DMS 273 treated with DMSO at 0.1 percent for 48 hours (cell line): Measurements from ENCODE around the gene TMED4.

Experiments used
- DNase-seq: peaks from one replicate; lab custom pipeline; 2025; lab: John Stamatoyannopoulos, UW

The TMED4 gene

DNA sequence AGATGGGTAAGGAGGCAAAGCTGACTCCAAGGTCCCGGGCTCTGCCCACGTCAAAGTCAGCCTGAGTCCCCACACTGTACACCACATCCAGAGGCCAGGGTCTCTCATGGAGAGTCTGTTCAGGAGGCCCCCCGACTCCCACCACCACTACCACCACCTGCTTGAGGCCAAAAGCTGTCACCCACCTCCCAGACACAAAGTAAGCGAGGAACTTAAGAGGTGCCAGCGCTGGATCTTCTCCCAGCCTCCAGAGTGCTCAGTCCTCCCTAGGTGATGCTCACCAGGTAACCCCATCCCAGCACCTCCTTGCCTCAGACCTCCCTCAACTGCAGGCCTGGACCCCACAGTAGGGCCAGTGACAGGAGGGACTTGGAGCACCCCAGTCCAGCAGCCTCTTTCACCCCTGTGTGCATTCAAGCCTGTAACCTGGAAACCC is 41.4 kb downstream of the TMED4 start:
- no peak for DNase-seq

- DNase-seq, result no peak
Measured at GRCh38 chr7:44539669-44540506, 42.1 kb downstream of the TMED4 start.

DNA sequence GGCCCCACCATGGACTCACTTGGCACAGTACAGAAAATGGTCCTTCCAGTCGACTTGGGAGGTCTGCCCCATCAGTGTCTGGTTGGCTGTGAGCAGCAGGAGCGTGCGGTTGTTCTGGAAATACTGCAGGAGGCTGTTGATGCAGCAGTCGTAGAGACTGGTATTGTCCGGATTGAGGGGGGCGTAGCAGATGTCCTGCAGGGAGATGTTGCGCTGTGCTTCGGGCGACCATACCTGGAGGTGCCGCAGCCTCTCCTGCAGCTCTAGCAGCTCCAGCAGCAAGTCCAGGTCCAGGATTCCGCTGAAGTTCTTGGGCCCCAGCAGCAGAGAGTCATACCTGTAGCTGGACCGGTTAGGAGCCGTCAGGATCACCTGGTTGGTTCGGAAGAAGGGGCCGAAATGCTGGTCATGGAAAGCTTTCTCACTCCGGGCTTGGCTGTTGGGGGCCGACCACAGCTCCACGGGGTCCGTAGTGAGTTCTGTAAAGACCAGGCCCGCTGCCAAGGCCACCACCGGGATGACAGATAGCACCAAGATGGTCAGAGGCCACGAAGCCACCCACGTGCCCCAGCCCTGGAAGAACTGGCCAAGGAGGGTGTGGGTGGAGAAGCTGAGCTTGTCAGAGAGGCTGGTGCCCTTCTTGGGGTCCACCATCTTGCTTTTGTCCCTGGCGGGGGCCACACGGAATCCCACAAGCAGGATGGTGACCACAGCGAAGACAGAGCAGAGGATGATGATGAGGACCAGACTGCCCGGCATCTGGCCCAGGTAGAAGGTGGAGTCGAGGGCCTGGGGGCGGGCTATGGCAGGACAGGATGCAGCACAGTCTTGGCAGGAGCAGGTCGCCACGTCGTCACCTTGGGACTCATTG is 43.0 kb downstream of the TMED4 start:
- DNase-seq, result no peak

DNA sequence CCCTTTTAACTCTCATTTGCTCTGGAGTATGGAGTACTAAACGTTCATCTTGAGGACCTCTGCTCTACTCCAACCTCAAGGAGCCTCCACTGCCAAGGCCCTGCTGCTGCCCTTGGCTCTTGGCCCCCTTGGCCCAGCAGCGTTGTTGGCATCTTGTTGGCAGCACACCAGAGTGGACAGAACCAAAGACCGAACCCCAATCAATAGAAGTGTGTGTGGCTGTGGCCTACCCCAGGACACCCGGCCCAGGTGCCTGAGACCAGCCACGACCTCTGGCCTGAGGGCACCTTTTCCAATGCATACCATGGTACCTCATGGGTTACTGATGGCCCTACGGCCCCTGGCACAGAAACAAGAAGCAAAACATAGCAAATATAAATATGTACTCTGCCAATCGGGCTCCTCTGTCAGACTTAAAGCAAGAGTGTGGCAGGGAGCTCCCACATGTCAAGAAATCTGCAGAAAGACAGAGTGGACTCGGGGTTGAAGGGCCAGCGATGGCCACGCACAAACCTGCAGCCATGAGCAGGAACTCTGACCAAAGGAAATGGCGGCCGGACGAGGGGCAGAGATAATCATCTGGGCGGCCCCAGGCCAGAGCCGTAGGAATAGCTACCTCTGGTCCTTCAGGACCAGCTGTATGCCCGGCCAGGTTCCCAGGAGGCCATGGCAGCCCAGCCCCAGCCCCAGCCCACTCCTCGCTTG is 43.8 kb downstream of the TMED4 start:
- no peak for DNase-seq

- DNase-seq, result no peak
Measured at GRCh38 chr7:44537442-44537841, 44.6 kb downstream of the TMED4 start.

GRCh38 chr7:44536090-44536489 is 45.9 kb downstream of the TMED4 start:
- DNase-seq, result no peak

GRCh38 chr7:44535348-44536064 is 46.5 kb downstream of the TMED4 start:
- DNase-seq, result no peak

GRCh38 chr7:44534501-44534900 is 47.5 kb downstream of the TMED4 start:
- peak; percentile 37 for DNase-seq

- peak; percentile 46 for DNase-seq
Measured at GRCh38 chr7:44534087-44534486, 47.9 kb downstream of the TMED4 start.

DNA sequence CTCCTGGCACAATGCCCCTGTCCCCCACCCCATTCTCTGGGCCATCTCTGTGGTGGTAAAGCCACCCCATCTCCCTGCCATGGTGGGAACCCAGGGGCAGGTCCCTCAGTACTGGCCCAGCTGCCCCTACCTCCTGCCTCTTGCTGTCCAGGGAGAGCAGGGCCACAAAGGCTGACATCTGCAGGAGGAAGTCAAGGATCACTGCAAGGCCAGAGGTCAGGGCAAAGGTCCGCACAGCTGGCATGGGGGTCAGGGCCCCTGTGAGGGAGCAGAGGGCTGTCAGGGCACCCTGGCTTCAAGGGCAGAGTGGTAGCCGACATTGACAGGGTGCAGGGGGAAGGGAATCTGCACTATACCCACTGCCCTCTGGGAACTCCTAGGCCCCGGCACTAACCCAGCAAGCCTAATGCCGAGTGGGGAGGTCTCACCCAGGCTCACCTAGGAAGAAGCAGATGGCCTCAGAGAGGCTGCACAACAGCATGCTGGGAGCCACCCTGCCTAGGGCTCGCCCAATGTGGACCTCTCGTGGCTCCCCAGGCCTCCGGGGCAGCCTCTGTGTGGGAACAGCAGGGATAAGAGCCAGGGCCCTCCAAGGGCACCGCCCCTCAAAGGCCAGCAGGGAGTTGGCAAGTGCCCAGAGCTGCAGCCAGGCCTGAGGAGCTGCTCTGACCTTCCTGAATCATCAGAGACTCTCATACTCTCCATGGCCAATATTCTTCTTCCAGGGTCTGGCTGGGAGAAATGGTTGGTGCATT is 48.6 kb downstream of the TMED4 start:
- peak; percentile 25 for DNase-seq

DNA sequence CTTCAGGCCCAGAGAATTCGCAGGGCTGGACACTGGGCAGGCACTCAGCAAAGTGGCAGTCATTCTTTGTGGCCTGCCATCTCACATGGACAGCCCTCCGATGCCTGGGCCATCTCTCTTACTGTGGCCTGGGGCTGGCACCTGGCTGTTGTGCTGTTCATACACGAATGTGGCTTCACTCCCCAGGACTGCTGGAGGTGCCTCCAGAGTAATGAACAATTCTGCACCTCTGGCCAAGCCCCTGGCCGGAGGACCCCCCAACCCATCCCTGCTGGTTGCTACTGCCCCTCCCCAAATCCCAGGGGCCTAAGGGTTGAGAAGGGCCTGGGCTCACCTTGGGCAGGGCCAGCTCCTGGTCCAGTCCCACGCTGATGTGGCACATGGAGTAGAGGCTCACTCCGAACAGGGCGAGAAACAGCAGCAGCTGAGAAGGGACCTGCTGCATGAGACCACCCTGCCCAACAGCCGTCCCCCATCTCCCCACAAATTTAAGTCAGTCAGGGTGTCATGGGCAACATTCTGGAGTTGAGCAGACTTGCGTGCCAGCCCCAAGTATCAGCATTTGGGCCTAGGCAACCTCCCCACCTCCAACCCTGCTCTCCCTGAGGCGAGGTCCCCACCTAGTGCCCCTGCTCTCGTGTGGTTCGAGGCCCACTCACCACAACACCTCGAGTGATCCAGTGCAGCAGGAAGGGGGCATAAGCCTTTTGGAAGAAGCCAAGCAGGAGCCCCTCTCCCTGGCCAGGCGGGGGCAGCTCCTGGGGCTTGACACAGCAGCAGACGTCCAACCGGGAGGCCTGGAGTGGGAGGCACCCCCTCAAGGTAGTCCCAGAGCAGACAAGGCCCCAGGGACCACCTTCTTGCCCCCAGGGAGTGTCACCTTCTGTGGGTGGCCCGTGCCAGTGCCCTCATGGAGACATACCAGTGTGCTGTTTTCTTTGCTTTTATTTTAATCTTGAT is 50.3 kb downstream of the TMED4 start:
- no peak for DNase-seq

DNA sequence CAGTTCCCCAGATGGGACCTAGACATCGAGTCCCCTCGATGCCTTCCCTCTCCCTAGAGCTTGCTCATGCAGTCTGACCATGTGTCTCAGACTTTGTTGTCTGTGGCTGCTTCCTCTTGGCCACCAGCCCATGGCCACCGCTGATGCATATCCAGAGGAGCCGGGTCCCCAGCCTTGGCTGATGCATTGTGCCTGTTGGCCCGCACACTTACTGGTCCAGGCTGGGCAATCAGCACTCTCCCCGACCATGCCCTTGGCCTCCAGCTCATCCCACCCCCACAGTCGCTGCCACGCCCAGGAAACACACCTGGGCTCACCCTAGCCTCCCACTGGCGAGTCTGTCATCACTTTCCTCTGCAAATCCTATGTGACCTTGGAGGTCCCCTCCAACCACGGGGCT is 51.0 kb downstream of the TMED4 start:
- DNase-seq, result no peak
